Esophagus muscularis mucosa (tissue), 3 donors: ENCODE measurements around the gene COX8C.

Source experiments
- CTCF ChIP-seq, 3 experiments: fragments of 200-600 bp in 2 of 3; fragments of 450-650 bp in 1 of 3; sonication (generic) in 2 of 3; IDR thresholded peaks; one replicate each; pipeline ENCODE4 v1.5.1; 2017 to 2019; ENCODE audit warnings: antibody characterized with exemption in 3 of 3, mild to moderate bottlenecking in 2 of 3, moderate library complexity in 1 of 3
- POLR2A ChIP-seq: fragments of 450-650 bp; IDR thresholded peaks from one replicate; pipeline ENCODE4 v1.6.1; 2017; ENCODE audit warnings: antibody characterized with exemption, moderate library complexity, mild to moderate bottlenecking, low read depth

- TF ChIP-seq CTCF (IDR thresholded peaks at IDR 0.05) (no peak), POLR2A (no peak)
Observed at GRCh38 chr14:93311082-93311481, 35.9 kb upstream of the COX8C start.
